ENCODE measurements around the gene NRG2.

DNA sequence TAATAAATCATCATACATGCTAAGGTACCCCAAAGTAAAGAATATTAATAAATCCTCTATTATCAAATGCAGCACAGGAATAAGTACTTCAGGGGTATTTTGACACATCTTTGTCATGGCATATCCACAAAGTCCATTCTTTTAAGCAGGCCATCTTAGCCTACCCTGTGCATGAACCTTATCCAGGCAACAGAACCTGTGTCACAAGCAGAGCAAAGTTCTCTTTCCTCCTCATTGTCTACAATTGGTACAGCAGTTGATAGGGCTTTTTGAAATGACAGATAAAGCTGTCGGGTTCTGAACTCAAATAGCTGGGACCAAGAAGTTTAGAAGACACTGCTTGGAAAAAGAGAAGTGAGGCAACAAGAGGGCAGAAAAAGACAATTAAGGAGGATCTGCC is 40.0 kb upstream of the NRG2 start:
- TF ChIP-seq, protein P1, sequence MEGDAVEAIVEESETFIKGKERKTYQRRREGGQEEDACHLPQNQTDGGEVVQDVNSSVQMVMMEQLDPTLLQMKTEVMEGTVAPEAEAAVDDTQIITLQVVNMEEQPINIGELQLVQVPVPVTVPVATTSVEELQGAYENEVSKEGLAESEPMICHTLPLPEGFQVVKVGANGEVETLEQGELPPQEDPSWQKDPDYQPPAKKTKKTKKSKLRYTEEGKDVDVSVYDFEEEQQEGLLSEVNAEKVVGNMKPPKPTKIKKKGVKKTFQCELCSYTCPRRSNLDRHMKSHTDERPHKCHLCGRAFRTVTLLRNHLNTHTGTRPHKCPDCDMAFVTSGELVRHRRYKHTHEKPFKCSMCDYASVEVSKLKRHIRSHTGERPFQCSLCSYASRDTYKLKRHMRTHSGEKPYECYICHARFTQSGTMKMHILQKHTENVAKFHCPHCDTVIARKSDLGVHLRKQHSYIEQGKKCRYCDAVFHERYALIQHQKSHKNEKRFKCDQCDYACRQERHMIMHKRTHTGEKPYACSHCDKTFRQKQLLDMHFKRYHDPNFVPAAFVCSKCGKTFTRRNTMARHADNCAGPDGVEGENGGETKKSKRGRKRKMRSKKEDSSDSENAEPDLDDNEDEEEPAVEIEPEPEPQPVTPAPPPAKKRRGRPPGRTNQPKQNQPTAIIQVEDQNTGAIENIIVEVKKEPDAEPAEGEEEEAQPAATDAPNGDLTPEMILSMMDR (conservative IDR thresholded peaks at IDR 0.05; ENCODE audit: low read depth, low read length): no peak
- no peak for TF ChIP-seq EZH2 (IDR thresholded peaks at IDR 0.05; ENCODE audit: borderline replicate concordance, low read depth, low read length, poor library complexity, severe bottlenecking)
